K562 (cell line): ENCODE results near the gene MANEAL. TPM values are rescaled to one million over a fixed set of nuclear protein-coding genes. Genes with fewer than 3 reads are reported as not detected.

ENCODE experiments used
- CREB1 ChIP-seq, 2 experiments: sonication (generic) in 1 of 2; formaldehyde crosslinking in 1 of 2; IDR thresholded peaks; 2 replicates each; pipeline versions ENCODE4 v1.6.1 to v1.8.0; 2012 to 2022; ENCODE audit warnings: inconsistent platforms in 1 of 2, mild to moderate bottlenecking in 1 of 2, missing genetic modification reagents in 1 of 2, moderate library complexity in 1 of 2
- CXXC5 ChIP-seq: fragments of 250-450 bp; sonication (Bioruptor Pico); IDR thresholded peaks from 2 replicates; pipeline ENCODE4 v1.8.0; 2022; ENCODE audit warnings: inconsistent platforms, mild to moderate bottlenecking, moderate library complexity
- KDM5B ChIP-seq: fragments of 200-600 bp; sonication (generic); IDR thresholded peaks from 2 replicates; pipeline ENCODE4 v1.6.1; 2012; ENCODE audit warnings: low read depth, mild to moderate bottlenecking, moderate library complexity, low read length, control low read depth, inconsistent platforms; ENCODE audit not compliant: insufficient replicate concordance
- SP1 ChIP-seq: sonication (generic); formaldehyde crosslinking; IDR thresholded peaks from 2 replicates; pipeline ENCODE4 v1.8.1; 2022; ENCODE audit warnings: mild to moderate bottlenecking, missing genetic modification reagents
- polyA plus RNA-seq, 8 experiments: library from polyadenylated mRNA; depleted of rRNA in 4 of 8; stranded (reverse) in 5 of 8; unstranded in 3 of 8; fragments of >200 nt; fragmentation: Nextera tagmentation in 2 of 8; fragmentation: Illumina TruSeq in 1 of 8; extraction: Ambion mirVana in 2 of 8; extraction: Trizol in 1 of 8; gene quantifications; 2 replicates each; pipeline versions ENCODE4 v1.2.1 to v1.2.3, GENCODE V29; 2011 to 2014; ENCODE audit warnings: inconsistent platforms in 1 of 8, missing spikeins in 1 of 8
- total RNA-seq, 7 experiments: library from RNA; depleted of rRNA in 6 of 7; stranded (reverse); fragments of >200 nt in 6 of 7; fragmentation: Illumina TruSeq in 2 of 7; extraction: Trizol in 2 of 7; gene quantifications; 2 replicates each; pipeline versions ENCODE4 v1.2.1 to v1.2.3, GENCODE V29; 2011 to 2021; ENCODE audit warnings: low replicate concordance in 1 of 7
- TF ChIP-seq, protein P1 (sequence below), 2 experiments: fragments of 450-650 bp; formaldehyde crosslinking in 1 of 2; IDR thresholded peaks; 2 replicates each; pipeline versions ENCODE4 v1.4.0 to v1.6.1; 2014 to 2020; ENCODE audit warnings: mild to moderate bottlenecking in 2 of 2, borderline replicate concordance in 1 of 2, low read depth in 1 of 2
- TF ChIP-seq, protein P2 (sequence below), 2 experiments: fragments of 450-650 bp in 1 of 2; sonication (generic) in 1 of 2; formaldehyde crosslinking in 1 of 2; IDR thresholded peaks; 2 replicates each; pipeline versions ENCODE4 v1.7.1 to v1.9.0; 2016 to 2022; ENCODE audit warnings: inconsistent platforms in 1 of 2, mild to moderate bottlenecking in 1 of 2, missing genetic modification reagents in 1 of 2

The MANEAL gene
- total and polyA plus RNA-seq, 9 of the 15 experiments (the other 6 are each of a cell fraction or from before 2014, with no cell fraction given) = 0.37 to 3.2 (median 1.2) TPM

DNA sequence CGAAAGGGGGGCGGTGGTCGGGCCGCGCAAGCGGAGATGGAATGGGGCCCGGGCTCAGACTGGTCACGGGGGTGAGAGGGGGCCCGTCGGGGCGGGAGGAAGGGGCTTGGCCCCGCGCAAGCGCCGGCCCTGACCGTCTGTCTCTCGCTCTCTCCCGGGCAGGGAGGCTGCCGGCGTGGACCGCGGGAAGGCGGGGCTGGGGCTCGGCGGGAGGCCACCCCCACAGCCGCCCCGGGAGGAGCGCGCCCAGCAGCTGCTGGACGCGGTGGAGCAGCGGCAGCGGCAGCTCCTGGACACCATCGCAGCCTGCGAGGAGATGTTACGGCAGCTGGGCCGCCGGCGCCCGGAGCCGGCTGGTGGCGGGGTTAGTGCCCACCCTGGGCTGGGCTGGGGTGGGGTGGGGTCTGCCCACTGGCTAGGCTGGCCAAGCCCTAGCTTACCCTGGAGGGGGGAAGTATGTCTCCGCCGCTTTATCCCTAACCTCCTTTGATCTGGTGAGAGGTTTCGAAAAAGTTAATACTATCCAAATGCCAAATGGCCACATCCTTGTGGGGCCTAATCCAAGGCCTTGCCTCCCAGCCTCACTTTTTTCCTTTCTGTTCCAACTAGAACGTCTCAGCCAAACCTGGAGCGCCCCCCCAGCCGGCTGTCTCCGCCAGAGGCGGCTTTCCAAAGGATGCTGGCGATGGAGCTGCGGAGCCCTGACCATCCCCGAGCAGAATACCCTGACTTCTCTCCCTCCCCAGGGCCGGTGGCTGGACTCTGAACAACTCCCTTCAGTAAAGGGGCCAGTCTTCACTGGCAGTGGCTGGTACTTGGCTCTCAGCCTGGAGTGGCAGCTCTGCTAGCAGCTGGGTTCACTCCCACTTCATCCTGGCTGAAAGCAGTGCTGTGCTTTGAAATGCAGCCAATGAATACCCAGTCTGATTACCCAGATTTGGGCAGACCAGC lies 15.0 kb downstream of the MANEAL start (continued):
- TF ChIP-seq, protein P1, sequence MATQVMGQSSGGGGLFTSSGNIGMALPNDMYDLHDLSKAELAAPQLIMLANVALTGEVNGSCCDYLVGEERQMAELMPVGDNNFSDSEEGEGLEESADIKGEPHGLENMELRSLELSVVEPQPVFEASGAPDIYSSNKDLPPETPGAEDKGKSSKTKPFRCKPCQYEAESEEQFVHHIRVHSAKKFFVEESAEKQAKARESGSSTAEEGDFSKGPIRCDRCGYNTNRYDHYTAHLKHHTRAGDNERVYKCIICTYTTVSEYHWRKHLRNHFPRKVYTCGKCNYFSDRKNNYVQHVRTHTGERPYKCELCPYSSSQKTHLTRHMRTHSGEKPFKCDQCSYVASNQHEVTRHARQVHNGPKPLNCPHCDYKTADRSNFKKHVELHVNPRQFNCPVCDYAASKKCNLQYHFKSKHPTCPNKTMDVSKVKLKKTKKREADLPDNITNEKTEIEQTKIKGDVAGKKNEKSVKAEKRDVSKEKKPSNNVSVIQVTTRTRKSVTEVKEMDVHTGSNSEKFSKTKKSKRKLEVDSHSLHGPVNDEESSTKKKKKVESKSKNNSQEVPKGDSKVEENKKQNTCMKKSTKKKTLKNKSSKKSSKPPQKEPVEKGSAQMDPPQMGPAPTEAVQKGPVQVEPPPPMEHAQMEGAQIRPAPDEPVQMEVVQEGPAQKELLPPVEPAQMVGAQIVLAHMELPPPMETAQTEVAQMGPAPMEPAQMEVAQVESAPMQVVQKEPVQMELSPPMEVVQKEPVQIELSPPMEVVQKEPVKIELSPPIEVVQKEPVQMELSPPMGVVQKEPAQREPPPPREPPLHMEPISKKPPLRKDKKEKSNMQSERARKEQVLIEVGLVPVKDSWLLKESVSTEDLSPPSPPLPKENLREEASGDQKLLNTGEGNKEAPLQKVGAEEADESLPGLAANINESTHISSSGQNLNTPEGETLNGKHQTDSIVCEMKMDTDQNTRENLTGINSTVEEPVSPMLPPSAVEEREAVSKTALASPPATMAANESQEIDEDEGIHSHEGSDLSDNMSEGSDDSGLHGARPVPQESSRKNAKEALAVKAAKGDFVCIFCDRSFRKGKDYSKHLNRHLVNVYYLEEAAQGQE (IDR thresholded peaks at IDR 0.05; ENCODE audit: borderline replicate concordance) = 0 out of 2 replicates have a peak, but pooled peaks have one; percentile 4
- TF ChIP-seq, protein P1 (CRISPR knock-in tag; IDR thresholded peaks at IDR 0.05; ENCODE audit: low read depth) = no peak
- TF ChIP-seq SP1 (CRISPR knock-in tag) (peak; percentile 24; the same call in 1 of the 2 replicates), CREB1 (IDR thresholded peaks at IDR 0.05) (no peak), CREB1 (CRISPR knock-in tag; IDR thresholded peaks at IDR 0.05) (0 out of 2 replicates have a peak, but pooled peaks have one; percentile 19), CXXC5 (CRISPR knock-in tag) (peak; percentile 73), KDM5B (peak; percentile 50)
- TF ChIP-seq, protein P2, sequence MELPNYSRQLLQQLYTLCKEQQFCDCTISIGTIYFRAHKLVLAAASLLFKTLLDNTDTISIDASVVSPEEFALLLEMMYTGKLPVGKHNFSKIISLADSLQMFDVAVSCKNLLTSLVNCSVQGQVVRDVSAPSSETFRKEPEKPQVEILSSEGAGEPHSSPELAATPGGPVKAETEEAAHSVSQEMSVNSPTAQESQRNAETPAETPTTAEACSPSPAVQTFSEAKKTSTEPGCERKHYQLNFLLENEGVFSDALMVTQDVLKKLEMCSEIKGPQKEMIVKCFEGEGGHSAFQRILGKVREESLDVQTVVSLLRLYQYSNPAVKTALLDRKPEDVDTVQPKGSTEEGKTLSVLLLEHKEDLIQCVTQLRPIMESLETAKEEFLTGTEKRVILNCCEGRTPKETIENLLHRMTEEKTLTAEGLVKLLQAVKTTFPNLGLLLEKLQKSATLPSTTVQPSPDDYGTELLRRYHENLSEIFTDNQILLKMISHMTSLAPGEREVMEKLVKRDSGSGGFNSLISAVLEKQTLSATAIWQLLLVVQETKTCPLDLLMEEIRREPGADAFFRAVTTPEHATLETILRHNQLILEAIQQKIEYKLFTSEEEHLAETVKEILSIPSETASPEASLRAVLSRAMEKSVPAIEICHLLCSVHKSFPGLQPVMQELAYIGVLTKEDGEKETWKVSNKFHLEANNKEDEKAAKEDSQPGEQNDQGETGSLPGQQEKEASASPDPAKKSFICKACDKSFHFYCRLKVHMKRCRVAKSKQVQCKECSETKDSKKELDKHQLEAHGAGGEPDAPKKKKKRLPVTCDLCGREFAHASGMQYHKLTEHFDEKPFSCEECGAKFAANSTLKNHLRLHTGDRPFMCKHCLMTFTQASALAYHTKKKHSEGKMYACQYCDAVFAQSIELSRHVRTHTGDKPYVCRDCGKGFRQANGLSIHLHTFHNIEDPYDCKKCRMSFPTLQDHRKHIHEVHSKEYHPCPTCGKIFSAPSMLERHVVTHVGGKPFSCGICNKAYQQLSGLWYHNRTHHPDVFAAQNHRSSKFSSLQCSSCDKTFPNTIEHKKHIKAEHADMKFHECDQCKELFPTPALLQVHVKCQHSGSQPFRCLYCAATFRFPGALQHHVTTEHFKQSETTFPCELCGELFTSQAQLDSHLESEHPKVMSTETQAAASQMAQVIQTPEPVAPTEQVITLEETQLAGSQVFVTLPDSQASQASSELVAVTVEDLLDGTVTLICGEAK (IDR thresholded peaks at IDR 0.05) = no peak
- TF ChIP-seq, protein P2 (CRISPR knock-in tag; IDR thresholded peaks at IDR 0.05) = no peak
